Prostate gland (tissue), 2 donors: ENCODE results near the gene GSE1. TPM values are rescaled to one million over a fixed set of nuclear protein-coding genes. Genes with fewer than 3 reads are reported as not detected.

Experiments used
- DNase-seq: peaks from one replicate; pipeline ENCODE4 v3.0.0-alpha.2; 2019; ENCODE audit warnings: low spot score
- H3K27ac ChIP-seq, 2 donors: fragments of 200-600 bp; sonication (generic); 2 replicates each; pipeline ENCODE4 v1.5.1; 2017 to 2019
- H3K27me3 ChIP-seq: fragments of 200-600 bp; sonication (generic); replicated peaks from 2 replicates; pipeline ENCODE4 v1.5.1; 2019; ENCODE audit not compliant: insufficient read depth
- H3K36me3 ChIP-seq, 2 donors: fragments of 200-600 bp; sonication (generic); 1 replicate in 1 of 2; 2 replicates in 1 of 2; pipeline versions ENCODE4 v1.5.1 to v1.8.1; 2017 to 2019
- H3K4me1 ChIP-seq: fragments of 200-600 bp; sonication (generic); replicated peaks from 2 replicates; pipeline ENCODE4 v1.5.1; 2019
- H3K4me3 ChIP-seq, 2 donors: fragments of 200-600 bp; sonication (generic); 2 replicates each; pipeline ENCODE4 v1.5.1; 2017 to 2019
- H3K9me3 ChIP-seq: fragments of 200-600 bp; sonication (generic); 2 replicates; pipeline ENCODE4 v1.5.1; 2017
- CTCF ChIP-seq, 4 experiments: fragments of 200-600 bp in 2 of 4; fragments of 450-650 bp in 2 of 4; sonication (generic) in 2 of 4; IDR thresholded peaks; 1 replicate in 3 of 4; 2 replicates in 1 of 4; pipeline ENCODE4 v1.5.1; 2016 to 2019; ENCODE audit warnings: antibody characterized with exemption in 4 of 4, mild to moderate bottlenecking in 2 of 4, moderate library complexity in 2 of 4
- POLR2A ChIP-seq: fragments of 450-650 bp; IDR thresholded peaks from one replicate; pipeline ENCODE4 v1.6.1; 2016; ENCODE audit warnings: antibody characterized with exemption, mild to moderate bottlenecking
- POLR2AphosphoS5 ChIP-seq: sonication (generic); formaldehyde crosslinking; IDR thresholded peaks from one replicate; pipeline ENCODE4 v1.6.1; 2017; ENCODE audit warnings: antibody characterized with exemption
- WGBS: methylation state at CpG from one replicate; pipeline ENCODE4 v1.1.5; 2018; 5-methylcytosine and 5-hydroxymethylcytosine counted together
- intact Hi-C: fragments of 100-400 bp; cut with DNase I; formaldehyde crosslinking; loops from one replicate; pipeline ENCODE4 v1.14.2; 2022
- total RNA-seq, 2 donors: library from RNA; depleted of rRNA; stranded (reverse); fragments of >200 nt; gene quantifications; one replicate each; pipeline ENCODE4 v1.1.0, GENCODE V29; 2016

The GSE1 gene
- total RNA-seq, 2 donors from 2014 or later, result 41.4 to 146 TPM

DNA sequence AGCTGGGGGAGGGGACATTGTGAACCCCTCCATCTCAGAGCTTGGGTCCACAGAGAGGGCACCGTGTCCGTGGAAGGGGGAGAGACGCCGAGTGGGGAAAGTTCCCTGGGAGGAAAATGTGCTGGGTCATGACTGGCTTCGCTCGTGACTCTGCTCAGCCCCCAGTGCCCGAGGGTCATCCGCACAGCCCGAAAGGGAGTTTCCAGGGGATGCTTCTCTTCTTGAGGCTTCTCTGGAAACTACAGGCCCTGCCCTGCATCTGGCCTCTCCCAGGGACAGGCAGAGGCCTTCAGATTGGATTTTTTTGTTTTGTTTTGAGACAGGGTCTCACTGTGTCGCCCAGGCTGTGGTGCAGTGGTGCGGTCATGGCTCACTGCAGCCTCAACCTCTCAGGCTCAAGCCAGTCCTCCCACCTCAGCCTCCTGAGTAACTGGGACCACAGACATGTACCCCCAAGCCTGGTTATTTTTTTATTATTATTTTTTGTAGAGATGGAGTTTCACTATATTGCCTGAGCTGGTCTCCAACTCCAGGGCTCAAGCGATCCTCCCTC is 9.8 kb upstream of the GSE1 start:
- intact Hi-C loops, result no loop called here
- TF ChIP-seq POLR2A (no peak), POLR2AphosphoS5 (no peak), CTCF (IDR thresholded peaks at IDR 0.05) (no peak)

DNA sequence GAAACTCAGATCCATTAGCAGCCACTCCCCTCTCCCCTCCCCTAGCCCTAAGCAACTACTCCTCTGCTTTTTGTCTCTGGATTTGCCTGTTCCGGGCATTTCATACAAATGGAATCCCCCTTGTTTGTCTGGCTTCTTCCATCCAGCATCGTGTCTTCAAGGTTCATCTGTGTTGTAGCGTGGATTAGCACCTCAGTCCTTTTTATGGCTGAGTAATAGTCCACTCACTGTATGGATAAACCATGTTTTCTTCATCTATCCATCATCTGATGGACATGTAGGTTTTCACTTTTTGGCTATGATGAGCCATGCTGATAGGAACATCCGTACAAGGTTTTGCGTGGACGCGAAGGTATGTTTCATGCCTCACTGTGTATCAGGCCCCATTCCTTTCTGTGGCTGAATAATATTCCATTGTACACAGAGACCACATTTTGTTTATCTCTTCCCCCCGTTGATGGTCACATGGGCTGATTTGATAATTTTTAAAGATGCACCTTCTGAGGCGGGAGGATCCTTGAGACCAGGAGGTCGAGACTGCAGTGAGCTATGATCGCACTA is 8.9 kb upstream of the GSE1 start:
- Histone ChIP-seq H3K9me3 (no peaks in the 10 kb centered on the region), H3K27me3 (no peaks in the 10 kb centered on the region), H3K4me3 (no peak overlapping the region), H3K4me1 (peaks cover 23% of the 10 kb centered on the region), H3K36me3 (no peaks in the 10 kb centered on the region), H3K27ac (no peak overlapping the region)
- intact Hi-C loops, result no loop called here
- no peak for DNase-seq
- WGBS, result 93% methylated on average over 11 of the region's 11 CpGs
- TF ChIP-seq POLR2A, result no peak
- no peak for TF ChIP-seq POLR2AphosphoS5
- TF ChIP-seq CTCF (IDR thresholded peaks at IDR 0.05), result no peak

More for the DNA sequence above, 9.8 kb upstream of the GSE1 start:
- no peak overlapping the region for H3K4me3 ChIP-seq
- H3K36me3 ChIP-seq, result no peaks in the 10 kb centered on the region
- H3K4me1 ChIP-seq, result peaks cover 23% of the 10 kb centered on the region
- no peak for DNase-seq
- H3K27ac ChIP-seq, result no peak overlapping the region
- H3K9me3 ChIP-seq, result no peaks in the 10 kb centered on the region
- WGBS, result 91% methylated on average over 12 of the region's 12 CpGs
- no peaks in the 10 kb centered on the region for H3K27me3 ChIP-seq

DNA sequence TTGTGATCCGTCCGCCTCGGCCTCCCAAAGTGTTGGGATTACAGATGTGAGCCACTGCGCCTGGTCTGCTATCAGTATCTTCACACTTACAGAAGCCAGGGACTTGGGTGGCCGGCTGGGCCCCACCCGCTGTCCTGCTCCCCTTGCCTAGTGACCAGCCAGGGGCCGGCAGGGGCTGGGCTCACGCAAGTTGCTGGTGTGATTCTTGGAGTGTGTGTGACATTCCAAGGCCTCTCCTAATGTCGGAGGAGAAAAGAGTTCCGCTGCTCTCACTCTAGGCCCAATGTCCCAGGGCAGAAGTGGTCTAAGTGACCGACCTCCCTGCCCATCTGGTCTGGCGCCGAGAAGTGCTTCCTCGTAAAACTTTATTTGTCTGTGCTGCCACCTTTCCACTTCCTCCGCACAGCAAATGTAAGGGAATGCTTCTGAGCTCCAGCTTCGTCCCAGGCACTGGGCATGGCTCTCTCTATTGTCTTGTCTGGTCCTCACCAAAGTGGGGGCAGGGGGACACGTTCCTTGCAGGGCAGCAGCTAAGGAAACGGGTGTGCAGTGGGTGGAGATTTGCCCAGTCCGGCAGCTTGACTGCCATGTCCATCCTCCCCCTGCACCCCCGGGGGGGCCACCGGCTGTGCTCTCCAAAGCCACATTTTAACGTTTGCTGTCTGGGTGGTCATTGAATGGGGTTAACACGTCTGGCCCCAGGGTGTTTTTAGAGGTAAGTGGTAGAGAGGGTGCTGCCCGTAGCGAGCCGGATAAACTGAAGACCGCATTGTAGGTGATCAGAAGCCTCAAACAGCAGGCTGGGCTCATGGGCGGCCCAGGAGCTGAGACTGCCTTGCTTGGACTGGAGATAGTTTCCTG is 7.8 kb upstream of the GSE1 start:
- 54% methylated on average over 26 of the region's 28 CpGs for WGBS
- TF ChIP-seq CTCF (IDR thresholded peaks at IDR 0.05), result no peak
- no peak for TF ChIP-seq POLR2A
- TF ChIP-seq POLR2AphosphoS5, result no peak
- no peak overlapping the region for H3K27ac ChIP-seq
- intact Hi-C loops, result no loop called here
- no peak overlapping the region for H3K4me3 ChIP-seq
- H3K4me1 ChIP-seq, result peaks cover 24% of the 10 kb centered on the region
- H3K27me3 ChIP-seq, result no peaks in the 10 kb centered on the region
- H3K9me3 ChIP-seq, result no peaks in the 10 kb centered on the region
- no peaks in the 10 kb centered on the region for H3K36me3 ChIP-seq
- no peak for DNase-seq

DNA sequence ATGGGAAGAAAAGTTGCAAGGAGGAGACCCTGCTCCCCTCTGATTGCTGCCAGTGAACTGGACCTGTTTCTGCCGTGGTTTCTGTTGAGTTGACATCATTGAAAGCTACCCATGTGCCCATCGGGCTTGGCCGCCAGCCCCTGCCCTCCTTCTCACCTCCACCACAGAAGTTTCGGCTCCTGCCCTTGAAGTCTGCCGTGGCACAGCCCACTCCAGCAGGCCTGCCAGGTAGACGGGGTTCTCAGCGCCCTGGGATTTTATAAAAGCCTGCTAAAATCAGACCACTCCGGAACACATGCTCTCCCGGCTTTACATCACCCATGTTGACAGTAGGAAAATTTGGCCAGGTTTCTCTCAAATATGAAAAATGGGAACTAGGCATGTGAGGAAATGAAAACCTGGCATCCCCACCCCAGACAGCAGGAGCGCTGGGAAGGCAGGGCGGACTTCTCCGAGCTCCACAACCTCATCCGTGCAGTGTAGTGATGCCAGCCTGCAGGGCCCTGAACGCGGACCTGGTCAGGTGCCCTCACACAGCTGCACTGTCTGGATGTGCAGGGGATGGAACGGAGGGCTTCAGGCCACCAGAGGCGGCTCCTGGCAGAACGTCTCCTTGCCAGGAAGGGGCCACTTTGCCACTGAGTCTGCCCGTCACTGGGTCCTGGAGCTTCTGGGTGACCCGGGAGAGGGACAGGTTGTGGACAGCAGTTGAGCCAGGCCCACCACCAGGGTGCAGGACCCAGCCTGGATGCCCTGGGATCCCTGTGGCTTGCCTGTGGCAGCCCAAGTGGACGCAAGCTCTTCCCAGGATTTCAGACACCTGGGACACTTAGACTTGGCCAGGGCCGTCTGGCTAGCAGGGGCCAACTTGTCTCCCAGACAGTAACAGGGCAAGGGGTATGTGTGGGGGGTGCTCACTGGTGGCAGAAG is 6.9 kb upstream of the GSE1 start:
- H3K4me3 ChIP-seq, result no peak overlapping the region
- H3K9me3 ChIP-seq, result no peaks in the 10 kb centered on the region
- DNase-seq, result no peak
- 56% methylated on average over 22 of the region's 22 CpGs for WGBS
- no peaks in the 10 kb centered on the region for H3K27me3 ChIP-seq
- no peak for TF ChIP-seq POLR2AphosphoS5
- TF ChIP-seq POLR2A, result no peak
- TF ChIP-seq CTCF (IDR thresholded peaks at IDR 0.05), result no peak
- intact Hi-C loops, result no loop called here
- no peaks in the 10 kb centered on the region for H3K36me3 ChIP-seq
- H3K27ac ChIP-seq, result no peak overlapping the region
- H3K4me1 ChIP-seq, result peaks cover 33% of the 10 kb centered on the region
